Measurements from ENCODE around the gene SLC6A2. TPM values are rescaled to one million over a fixed set of nuclear protein-coding genes. Genes with fewer than 3 reads are reported as not detected.
"Not testable (repeated sequence)": the region's sequence is repeated elsewhere in the genome, so short reads cannot be mapped to it uniquely, and the experiment has no call there.

Gene SLC6A2
- total RNA-seq, 1 donor from 2014 or later, result not detected

DNA sequence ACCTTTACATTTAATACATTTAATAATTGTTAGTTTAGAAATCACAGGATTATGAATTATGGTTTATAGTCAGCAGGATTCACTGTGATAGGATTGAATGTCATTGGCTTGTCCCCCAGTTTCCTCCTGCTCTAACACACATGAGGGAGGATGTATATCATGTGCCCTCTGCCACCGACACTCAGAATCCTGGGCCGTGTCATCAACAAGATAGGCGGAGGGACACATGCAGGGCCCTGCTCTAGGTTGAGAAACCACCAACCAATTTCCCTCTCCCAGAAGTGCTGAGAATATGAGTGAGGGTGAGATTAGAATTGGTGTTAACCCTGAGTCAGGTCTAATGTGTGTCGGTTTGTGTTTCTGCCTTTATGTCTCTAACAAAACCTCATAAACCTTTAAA is 92.0 kb downstream of the SLC6A2 start:
- H3K36me3 Mint-ChIP-seq, result no peaks in the 10 kb centered on the region
- H3K4me3 Mint-ChIP-seq, result no peak overlapping the region
- Histone ChIP-seq H3K27me3 (peaks cover 5% of the 10 kb centered on the region), H3F3A (ENCODE audit: low read depth) (no peaks in the 10 kb centered on the region), H3K36me3 (no peaks in the 10 kb centered on the region), H3K27ac (no peak overlapping the region), H3K79me2 (ENCODE audit: low read depth) (no peaks in the 10 kb centered on the region), H3K9ac (no peak overlapping the region), H3K4me2 (no peak overlapping the region), H3K9me3 (ENCODE audit: low read depth) (no peaks in the 10 kb centered on the region), H3K4me1 (no peaks in the 10 kb centered on the region), H4K20me1 (ENCODE audit: low read depth) (no peaks in the 10 kb centered on the region), H2AFZ (replicated peaks) (no peak overlapping the region), H3K4me3 (no peak overlapping the region)
- no peak for TF ChIP-seq EZH2 (IDR thresholded peaks at IDR 0.05)
- peaks cover 6% of the 10 kb centered on the region for H3K27me3 Mint-ChIP-seq (ENCODE audit: insufficient read depth, low read depth)
- no peak overlapping the region for H3K27ac Mint-ChIP-seq
- no peak for DNase-seq (ENCODE audit: low spot score)
- no peaks in the 10 kb centered on the region for H3K4me1 Mint-ChIP-seq
- H3K9me3 Mint-ChIP-seq, result peaks cover 4% of the 10 kb centered on the region

DNA sequence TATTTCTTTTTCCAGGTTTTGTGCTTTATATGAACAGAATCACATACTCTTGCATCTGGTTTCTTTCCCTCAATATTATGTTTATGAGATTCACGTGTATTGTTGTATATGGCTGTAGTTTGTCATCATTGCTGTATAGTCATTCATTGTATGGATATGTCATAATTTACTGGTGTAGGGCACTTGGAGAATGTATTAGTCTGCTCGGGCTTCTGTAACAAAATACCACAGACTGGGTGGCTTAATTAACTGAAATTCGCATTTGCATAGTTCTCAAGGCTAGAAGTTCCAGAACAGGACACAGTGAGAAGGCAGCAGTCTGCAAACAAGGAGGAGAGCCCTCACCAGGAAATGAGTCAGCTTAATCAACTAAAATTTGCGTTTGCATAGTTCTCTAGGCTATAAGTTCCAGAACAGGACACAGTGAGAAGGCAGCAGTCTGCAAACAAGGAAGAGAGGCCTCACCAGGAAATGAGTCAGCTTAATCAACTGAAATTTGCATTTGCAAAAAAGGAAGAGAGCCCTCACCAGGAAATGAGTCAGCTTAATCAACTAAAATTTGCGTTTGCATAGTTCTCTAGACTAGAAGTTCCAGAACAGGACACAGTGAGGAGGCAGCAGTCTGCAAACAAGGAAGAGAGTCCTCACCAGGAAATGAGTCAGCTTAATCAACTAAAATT is 96.8 kb downstream of the SLC6A2 start:
- not testable (repeated sequence) for H3K79me2 ChIP-seq (ENCODE audit: low read depth); H3K4me3 ChIP-seq; H3K4me3 Mint-ChIP-seq; H4K20me1 ChIP-seq (ENCODE audit: low read depth); H3K27ac ChIP-seq; H3K27ac Mint-ChIP-seq; H3F3A ChIP-seq (ENCODE audit: low read depth); H3K27me3 ChIP-seq; H3K9me3 Mint-ChIP-seq; H3K36me3 Mint-ChIP-seq; H3K27me3 Mint-ChIP-seq (ENCODE audit: insufficient read depth, low read depth); H3K36me3 ChIP-seq; H2AFZ ChIP-seq (replicated peaks); H3K4me1 ChIP-seq; H3K9me3 ChIP-seq (ENCODE audit: low read depth); H3K9ac ChIP-seq; H3K4me2 ChIP-seq; DNase-seq (ENCODE audit: low spot score); H3K4me1 Mint-ChIP-seq

GRCh38 chr16:55753145-55753631 is 97.4 kb downstream of the SLC6A2 start:
- not testable (repeated sequence) for DNase-seq (ENCODE audit: low spot score); H3K9me3 ChIP-seq (ENCODE audit: low read depth); H3K4me2 ChIP-seq; H3K4me1 Mint-ChIP-seq; H3K36me3 Mint-ChIP-seq; H3K36me3 ChIP-seq; H3K4me3 Mint-ChIP-seq; H3K79me2 ChIP-seq (ENCODE audit: low read depth); H2AFZ ChIP-seq (replicated peaks); H3K4me1 ChIP-seq; H3K9me3 Mint-ChIP-seq; H3K27ac ChIP-seq; H3K9ac ChIP-seq; H3K27ac Mint-ChIP-seq; H3K4me3 ChIP-seq; H3F3A ChIP-seq (ENCODE audit: low read depth); H3K27me3 Mint-ChIP-seq (ENCODE audit: insufficient read depth, low read depth); H4K20me1 ChIP-seq (ENCODE audit: low read depth)
- peaks cover 12% of the 10 kb centered on the region for H3K27me3 ChIP-seq

Other genes with a start within 250 kb of the SLC6A2 start
- gene MMP2, start 176.8 kb upstream of the SLC6A2 start, total RNA-seq (ENCODE audit: low replicate concordance), result 18.3 and 23.1 TPM in 2 replicates
- 7.2 and 14.2 TPM in 2 replicates for gene LPCAT2, start 146.9 kb upstream of the SLC6A2 start, total RNA-seq (ENCODE audit: low replicate concordance)
- 0.24 TPM in 1 of 2 replicates, not detected in the other for gene CAPNS2, start 89.3 kb upstream of the SLC6A2 start, total RNA-seq (ENCODE audit: low replicate concordance)
- 0.34 TPM in 1 of 2 replicates, not detected in the other for gene CES1, start 177.1 kb downstream of the SLC6A2 start, total RNA-seq (ENCODE audit: low replicate concordance)
- not detected in 2 replicates for gene CES5A, start 219.4 kb downstream of the SLC6A2 start, total RNA-seq (ENCODE audit: low replicate concordance)

All from neural progenitor cell (in vitro differentiated cells).